ENCODE measurements around the gene MDH2.
"Not testable (repeated sequence)": the region's sequence is repeated elsewhere in the genome, so short reads cannot be mapped to it uniquely, and the experiment has no call there.

The MDH2 gene

DNA sequence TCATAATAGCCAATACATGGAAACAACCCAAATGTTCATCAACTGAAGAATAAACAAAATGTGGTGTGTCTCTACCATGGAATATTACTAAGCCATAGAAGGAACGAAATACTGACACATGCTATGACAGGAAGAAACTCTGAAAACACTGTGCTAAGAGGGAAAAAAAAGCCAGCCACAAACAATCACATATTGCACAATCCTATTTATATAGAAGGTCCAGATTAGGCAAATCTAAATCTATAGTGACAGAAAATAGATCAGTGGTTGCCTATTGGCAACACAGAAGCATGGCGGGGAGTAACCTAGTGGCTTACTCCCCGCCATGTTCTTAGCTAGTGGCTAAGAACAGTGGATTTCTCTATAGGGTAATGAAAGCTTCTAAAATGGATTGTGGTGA, 48.0 kb downstream of the MDH2 start:
- in situ Hi-C loops (cut with MboI; ENCODE audit: low pct_unique_long_range_greater_than_20kb, low sequenced_read_pairs, unreplicated experiment), result no loop called here
- DNase-seq (ENCODE audit: low spot score), result no peak
- TF ChIP-seq, protein P1, sequence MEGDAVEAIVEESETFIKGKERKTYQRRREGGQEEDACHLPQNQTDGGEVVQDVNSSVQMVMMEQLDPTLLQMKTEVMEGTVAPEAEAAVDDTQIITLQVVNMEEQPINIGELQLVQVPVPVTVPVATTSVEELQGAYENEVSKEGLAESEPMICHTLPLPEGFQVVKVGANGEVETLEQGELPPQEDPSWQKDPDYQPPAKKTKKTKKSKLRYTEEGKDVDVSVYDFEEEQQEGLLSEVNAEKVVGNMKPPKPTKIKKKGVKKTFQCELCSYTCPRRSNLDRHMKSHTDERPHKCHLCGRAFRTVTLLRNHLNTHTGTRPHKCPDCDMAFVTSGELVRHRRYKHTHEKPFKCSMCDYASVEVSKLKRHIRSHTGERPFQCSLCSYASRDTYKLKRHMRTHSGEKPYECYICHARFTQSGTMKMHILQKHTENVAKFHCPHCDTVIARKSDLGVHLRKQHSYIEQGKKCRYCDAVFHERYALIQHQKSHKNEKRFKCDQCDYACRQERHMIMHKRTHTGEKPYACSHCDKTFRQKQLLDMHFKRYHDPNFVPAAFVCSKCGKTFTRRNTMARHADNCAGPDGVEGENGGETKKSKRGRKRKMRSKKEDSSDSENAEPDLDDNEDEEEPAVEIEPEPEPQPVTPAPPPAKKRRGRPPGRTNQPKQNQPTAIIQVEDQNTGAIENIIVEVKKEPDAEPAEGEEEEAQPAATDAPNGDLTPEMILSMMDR (IDR thresholded peaks at IDR 0.05; ENCODE audit: extremely low read depth, insufficient read depth, missing control alignments), result no peak

DNA sequence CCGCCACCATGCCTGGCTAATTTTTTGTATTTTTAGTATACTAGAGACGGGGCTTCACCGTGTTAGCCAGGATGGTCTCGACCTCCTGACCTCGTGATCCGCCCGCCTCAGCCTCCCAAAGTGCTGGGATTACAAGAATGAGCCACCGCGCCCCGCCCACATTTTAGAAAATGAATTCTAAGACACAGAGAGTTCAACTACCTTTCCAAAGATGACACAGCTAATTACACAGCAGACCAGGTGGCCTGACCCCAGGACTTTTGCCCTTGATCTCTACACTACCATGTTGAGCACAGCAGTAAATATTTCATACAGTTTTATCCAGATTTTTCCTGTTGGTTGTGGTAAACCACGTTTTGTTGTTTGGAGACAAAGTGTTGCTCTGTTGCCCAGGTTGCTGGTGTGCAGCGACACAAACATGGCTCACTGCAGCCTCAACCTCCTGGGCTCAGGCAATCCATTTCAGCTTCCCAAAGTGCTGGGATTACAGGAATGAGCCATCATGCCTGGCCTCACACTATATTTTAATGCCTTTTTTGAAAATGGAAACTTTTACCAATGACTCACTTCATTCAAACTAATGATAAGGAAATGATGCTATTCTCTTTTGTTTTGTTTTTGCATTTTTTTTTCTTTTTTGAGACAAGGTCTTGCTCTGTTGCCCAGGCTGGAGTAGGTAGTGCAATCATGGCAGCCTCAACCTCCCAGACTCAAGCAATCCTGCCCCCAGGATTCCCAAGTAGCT, 54.0 kb downstream of the MDH2 start:
- DNase-seq (ENCODE audit: low spot score); in situ Hi-C loops (cut with MboI; ENCODE audit: low pct_unique_long_range_greater_than_20kb, low sequenced_read_pairs, unreplicated experiment): not testable (repeated sequence)

DNA sequence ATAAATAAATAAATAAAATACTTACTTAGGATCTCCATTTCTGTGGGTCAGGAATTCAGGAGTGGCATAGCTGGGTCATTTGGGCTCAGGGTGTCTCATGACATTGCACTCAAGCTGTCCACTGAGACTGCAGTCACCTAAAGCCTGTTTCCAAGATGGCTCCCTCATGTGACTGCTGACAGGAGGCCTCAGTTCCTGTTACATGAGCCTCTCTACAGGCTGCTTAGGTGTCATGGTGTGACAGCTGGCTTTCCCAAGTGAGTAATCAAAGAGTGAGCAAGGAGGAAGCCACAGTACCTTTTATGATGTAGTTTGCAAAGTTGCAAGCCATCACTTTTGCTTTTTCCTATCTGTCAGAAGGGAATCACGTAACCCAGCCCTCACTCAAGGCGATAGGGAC, 55.9 kb downstream of the MDH2 start:
- DNase-seq (ENCODE audit: low spot score); in situ Hi-C loops (cut with MboI; ENCODE audit: low pct_unique_long_range_greater_than_20kb, low sequenced_read_pairs, unreplicated experiment): not testable (repeated sequence)

DNA sequence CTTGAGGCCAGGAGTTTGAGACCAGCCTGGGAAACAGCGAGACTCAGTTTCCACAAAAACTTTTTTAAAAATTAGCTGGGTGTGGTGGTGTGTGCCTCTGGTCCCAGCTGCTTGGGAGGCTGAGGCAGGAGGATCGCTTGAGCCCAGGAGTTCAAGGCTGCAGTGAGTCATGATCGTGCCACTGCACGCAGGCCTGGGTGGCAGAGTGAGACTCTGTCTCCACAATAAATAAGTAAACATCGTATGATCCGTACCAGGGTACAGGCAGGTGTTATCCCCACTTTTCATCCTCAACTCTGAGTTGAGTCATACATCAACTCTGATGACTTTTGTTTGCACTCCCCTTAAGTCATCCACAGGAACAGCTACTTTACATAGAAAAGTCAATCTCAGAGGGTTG, 58.2 kb downstream of the MDH2 start:
- in situ Hi-C loops (cut with MboI; ENCODE audit: low pct_unique_long_range_greater_than_20kb, low sequenced_read_pairs, unreplicated experiment); DNase-seq (ENCODE audit: low spot score): not testable (repeated sequence)

DNA sequence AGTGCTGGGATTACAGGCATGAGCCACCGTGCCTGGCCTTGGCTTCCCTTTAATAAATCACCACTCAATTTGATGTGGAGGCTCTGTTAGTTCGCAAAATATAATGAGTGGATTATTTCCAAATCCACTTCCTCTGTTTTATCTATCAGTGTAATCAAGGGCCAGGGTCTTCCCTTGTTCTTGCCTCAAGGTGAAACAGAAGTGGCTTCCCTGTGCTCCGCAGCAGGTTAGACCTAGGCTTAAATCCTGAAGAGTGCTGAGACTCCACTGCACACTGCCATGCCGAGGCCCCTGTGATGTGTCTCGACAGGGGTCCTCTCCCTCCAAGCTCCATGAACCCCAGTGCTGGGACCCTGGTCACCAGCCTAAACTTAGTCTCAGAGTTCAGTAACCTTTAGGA, 59.0 kb downstream of the MDH2 start:
- DNase-seq (ENCODE audit: low spot score), result no peak
- in situ Hi-C loops (cut with MboI; ENCODE audit: low pct_unique_long_range_greater_than_20kb, low sequenced_read_pairs, unreplicated experiment), result no loop called here
- TF ChIP-seq, protein P1 (IDR thresholded peaks at IDR 0.05; ENCODE audit: extremely low read depth, insufficient read depth, missing control alignments), result no peak

DNA sequence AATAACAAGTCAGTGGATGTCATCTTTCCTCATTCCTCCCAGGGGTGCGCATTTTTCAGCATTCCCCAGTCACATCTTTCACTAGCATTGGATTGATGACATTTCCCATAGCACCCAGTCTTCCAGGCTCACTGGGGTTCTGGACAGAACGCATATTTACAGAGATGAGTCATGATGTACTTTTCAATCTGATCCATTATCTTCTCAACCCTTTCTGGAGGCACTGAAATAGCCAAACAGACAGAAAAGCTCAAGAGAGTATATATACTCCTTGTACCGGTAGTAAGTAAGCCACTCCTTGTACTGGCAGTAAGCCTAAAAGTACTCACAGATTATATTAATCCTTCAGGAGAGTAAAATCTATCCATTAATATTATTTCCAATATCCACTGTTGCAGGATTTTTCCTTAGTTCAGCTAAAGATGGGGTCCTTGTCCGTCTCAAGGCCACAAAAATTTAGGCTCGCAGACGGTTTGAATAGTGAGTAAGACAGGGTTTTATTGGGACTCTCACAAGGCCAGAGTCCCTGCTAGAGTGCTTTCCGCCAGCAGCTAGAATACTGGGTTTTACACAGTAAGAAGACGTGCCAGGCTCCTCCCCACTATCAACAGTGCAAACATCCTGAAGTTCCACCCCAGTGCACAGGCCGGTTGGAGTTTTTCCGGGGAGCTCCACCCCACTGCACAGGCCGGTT, 60.8 kb downstream of the MDH2 start:
- TF ChIP-seq, protein P1 (IDR thresholded peaks at IDR 0.05; ENCODE audit: extremely low read depth, insufficient read depth, missing control alignments), result no peak
- no peak for DNase-seq (ENCODE audit: low spot score)
- in situ Hi-C loops (cut with MboI; ENCODE audit: low pct_unique_long_range_greater_than_20kb, low sequenced_read_pairs, unreplicated experiment), result no loop called here

DNA sequence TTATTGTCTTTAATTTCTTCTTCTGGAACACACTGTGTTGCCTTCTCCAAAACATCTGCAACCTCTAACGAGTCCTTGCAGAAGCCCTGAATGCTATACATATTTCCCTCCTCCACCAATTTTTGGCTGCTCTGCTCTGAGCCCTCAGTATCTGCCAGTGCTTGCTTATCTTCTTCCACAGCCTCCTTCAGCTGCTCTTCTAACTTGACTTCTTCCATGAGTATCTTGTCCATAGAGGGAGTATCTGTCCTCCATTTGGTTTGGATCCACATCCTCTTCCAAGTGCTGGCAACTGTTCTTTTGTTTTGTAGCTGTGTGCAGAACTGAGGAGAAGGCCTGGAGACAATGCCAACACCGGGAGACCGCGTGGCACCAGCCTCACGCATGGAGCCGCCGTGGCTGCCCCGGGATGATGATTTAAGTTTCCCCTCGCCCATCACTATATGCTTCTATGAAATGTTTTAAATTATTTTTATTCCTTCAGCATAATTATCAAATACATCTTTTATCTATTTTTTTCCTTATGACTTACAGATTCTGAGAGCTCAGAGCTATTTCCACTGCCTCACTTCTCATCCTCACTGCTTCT, 65.2 kb downstream of the MDH2 start:
- in situ Hi-C loops (cut with MboI; ENCODE audit: low pct_unique_long_range_greater_than_20kb, low sequenced_read_pairs, unreplicated experiment); DNase-seq (ENCODE audit: low spot score): not testable (repeated sequence)

DNA sequence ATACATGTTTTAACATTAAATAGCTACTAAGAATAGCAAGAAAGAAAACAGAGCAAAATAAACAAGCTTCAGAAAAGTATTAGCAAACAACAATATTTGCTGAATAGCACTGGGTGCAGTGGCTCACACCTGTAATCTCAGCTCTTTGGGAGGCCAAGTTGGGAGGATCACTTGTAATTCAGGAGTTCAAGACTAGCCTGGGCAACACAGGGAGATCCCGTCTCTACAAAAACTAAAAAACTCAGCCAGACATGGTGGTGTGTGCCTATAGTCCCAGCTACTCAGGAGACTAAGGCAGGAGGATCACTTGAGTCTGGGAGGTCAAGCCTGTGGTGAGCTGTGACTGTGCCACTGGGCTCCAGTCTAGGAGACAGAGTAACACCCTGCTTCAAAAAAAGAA, 66.8 kb downstream of the MDH2 start:
- in situ Hi-C loops (cut with MboI; ENCODE audit: low pct_unique_long_range_greater_than_20kb, low sequenced_read_pairs, unreplicated experiment), result not testable (repeated sequence)

More for the DNA sequence above, 66.8 kb downstream of the MDH2 start:
- not testable (repeated sequence) for DNase-seq (ENCODE audit: low spot score)

Data from GM13977 (cell line).